HL-60/S4 (cell line): ENCODE measurements around the gene KCTD6.

Experiments
- in situ Hi-C: fragments of 300-500 bp; cut with MboI; formaldehyde crosslinking; loops from 2 replicates; pipeline ENCODE4 v1.14.3; 2022; ENCODE audit warnings: low sequenced_read_pairs

The KCTD6 gene

DNA sequence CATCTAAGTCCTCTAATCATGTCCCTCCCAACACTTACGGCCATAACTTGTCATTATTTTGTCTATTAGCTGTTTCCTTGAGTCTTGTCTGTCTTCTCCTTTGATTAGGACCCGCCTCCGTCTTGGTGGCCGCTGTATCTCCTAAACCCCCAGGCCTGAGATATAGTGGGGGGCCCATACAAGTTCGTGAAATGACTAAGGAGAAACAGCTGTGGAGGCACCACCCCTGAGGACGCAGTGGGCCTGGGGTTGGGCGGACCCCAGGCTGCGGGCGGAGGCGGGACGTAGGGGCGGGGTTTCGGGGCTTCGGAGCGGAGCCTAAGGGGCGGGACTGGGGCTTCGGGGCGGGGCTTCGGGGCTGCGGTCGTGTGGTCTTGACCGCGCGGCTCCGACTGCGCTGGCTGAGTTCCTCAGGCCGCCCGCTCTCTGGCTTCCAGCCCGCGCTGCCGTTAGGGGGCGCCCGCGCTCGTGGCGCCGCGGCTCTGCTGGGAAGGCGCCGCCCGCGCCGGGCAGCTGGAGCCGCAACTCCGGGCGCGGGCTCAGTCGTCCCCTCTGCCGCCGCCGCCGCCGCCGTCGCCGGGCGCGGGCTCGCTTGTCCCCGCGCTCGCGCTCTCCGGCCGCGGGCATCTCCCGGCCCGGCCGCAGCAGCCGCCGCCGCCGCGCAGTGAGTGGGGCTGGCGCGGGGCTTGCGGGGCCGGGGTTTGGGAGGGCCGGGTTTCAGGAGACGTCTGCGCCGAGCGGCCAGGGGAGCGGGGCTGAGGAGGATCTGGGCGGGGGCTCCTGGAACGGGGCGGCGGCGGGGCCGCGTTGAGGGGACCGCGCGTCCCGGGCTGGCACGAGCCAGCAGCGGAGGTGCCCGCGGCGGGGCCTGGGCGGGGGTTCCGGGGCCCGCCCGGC lies at the start of gene KCTD6:
KCTD6 (plus strand) TSS at position 591 of the 897 bp plus-strand sequence. CDS start 6,660 bp downstream, outside the sequence.
- in situ Hi-C loops: no loop called here

GRCh38 chr3:58452176-58452575 lies 39.7 kb upstream of the KCTD6 start:
- in situ Hi-C loops: no loop called here

DNA sequence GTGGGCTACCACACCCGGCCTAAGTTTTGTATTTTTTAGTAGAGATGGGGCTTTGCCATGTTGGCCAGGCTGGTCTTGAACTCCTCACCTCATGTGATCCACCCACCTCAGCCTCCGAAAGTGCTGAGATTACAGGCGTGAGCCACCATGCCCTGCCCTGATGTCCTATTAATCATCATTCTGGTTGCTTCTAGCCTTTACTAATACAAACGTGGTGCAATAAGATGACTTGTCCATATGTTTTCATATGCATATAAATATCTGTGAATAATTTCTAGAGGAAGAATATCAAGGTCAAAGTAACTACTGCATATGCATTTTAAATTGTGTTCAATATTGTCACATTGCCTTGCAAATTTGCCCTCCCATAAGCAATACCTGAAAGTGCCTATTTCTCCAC lies 32.7 kb upstream of the KCTD6 start:
- in situ Hi-C loops: no loop called here

GRCh38 chr3:58462829-58463180 lies 29.1 kb upstream of the KCTD6 start:
- in situ Hi-C loops: no loop called here

GRCh38 chr3:58463181-58463941 lies 28.5 kb upstream of the KCTD6 start:
- in situ Hi-C loops: no loop called here

- in situ Hi-C loops: no loop called here
These were observed 28.0 kb upstream of the KCTD6 start for GRCh38 chr3:58463942-58464271.

DNA sequence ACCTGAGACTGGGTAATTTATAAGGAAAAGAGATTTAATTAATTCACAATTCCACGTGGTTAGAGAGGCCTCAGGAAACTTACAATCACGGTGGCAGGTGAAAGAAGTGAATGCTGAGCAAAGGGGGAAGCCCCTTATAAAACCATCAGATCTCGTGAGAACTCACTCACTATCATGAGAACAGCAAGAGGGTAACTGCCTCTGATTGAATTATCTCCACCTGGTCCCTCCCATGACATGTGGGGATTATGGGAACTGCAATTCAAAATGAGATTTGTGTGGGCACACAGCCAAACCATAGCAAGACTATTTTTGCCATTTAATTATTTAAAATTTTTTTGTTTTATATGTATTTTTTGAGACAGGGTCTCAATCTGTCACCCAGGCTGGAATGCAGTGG lies 27.0 kb upstream of the KCTD6 start:
- in situ Hi-C loops: no loop called here

GRCh38 chr3:58466899-58467563 lies 24.9 kb upstream of the KCTD6 start:
- in situ Hi-C loops: no loop called here

- in situ Hi-C loops: no loop called here
These were observed 22.8 kb upstream of the KCTD6 start for GRCh38 chr3:58469096-58469495.

DNA sequence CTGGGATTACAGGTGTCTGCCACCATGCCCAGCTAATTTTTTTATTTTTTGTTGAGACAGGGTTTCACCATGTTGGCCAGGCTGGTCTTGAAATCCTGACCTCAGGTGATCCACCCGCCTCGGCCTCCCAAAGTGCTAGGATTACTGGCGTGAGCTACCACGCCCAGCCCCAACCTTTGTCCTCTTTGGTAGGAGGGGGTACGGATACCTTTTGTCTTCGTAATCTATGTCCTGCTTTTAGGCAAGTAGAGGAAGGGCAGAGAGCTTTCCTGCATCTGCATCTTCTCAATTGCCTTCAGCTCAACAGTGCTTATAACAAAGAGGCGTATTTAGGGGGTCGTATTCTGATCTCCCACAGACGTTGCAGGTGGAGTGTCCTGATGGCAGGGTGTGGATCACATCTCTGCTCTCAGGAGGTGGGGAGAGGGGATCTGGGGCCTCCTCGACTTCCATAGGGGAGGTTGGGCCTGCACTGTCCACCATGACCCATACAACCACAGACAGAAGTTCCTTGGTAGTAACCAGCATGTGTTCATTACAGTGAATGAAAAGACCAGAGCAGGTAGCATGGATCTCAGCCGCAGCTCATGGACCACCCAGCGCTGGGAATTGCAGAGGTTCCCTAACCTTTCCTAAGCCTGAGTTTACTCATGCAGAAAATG lies 21.4 kb upstream of the KCTD6 start:
- in situ Hi-C loops: no loop called here

DNA sequence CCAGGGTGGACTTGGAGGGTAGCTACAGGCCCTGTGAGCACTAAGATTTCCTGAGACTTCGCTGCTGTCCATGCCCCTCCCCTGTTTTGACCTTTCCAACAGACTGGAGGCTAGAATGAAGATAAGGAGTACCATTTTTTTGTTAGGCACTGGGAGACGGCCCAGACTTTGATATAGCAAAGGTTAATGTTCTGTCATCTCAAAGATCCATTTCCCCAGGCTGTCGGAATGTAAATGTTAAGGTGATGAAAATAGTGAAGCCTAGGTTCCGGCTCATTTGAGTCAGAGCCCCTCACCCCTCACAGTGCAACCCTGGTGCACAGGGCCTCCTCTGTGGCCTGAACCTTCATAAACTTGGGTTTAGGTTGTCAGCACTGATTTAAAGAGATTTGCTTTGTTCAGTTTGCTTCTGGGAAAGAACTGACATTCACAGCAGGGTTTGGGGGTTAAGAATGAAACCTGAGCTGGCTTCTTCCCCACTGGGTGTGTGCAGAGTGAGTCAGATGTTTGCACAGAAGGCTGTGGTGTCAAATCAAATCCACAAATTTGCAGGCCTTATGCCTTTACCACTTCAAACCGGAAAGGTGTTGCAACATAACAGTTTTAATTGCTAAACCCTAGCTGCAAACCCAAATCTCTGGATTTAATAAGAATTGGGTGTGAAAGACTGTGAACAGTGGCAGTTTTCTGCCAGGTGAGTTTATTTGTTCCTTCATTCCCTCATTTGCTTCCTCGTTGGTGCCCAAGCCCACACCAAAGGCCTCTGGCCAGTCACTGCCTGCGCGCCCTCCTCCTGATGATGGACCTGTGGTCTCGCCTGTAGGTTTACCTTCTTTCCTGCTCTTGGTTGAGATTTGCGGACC lies 20.6 kb upstream of the KCTD6 start:
- in situ Hi-C loops: no loop called here

- in situ Hi-C loops: no loop called here
These were observed 18.6 kb upstream of the KCTD6 start for GRCh38 chr3:58473275-58473674.

GRCh38 chr3:58474348-58474911 lies 17.5 kb upstream of the KCTD6 start:
- in situ Hi-C loops: no loop called here

DNA sequence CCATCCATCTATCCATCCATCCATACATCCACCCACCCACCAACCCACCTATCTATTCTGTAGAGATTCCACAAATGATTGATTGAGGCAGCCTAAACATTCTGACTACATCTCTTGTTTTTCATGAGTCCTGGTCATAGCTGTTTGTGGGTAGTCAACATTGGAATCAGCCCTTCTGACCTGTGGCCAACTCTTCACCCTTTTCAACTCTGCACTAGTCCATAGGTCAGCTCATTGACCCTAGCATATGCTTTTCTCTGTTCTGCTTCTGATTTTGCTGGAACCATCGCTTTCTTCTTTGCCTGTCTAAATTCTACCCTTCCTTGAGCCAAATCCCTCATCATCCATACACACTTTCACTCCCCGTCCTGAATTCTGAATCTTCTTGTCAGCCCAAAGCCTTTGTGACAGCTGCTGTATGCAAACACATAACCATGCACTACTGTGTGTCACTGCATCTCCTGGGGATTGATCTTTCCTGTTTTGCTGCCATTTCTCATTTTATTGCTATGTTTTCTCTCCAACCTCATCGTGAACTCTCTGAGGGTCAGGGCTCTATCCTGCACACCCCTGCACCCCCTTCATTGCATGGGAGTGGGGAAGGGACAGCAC lies 16.8 kb upstream of the KCTD6 start:
- in situ Hi-C loops: no loop called here

DNA sequence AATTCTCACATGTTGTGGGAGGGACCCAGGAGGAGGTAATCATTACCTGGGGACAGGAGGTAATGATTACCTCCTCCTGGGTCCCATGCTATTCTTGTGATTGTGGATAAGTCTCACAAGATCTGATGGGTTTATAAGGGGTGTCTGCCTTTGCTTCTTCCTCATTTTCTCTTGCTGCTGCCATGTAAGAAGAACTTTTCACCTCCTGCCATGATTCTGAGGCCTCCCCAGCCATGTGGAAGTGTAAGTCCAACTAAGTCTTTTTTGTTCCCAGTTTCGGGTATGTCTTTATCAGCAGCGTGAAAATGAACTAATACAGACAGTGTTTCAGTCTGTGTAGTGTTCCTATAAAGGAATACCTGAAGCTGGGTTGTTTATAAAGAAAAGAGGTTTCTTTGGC lies 13.1 kb upstream of the KCTD6 start:
- in situ Hi-C loops: no loop called here

DNA sequence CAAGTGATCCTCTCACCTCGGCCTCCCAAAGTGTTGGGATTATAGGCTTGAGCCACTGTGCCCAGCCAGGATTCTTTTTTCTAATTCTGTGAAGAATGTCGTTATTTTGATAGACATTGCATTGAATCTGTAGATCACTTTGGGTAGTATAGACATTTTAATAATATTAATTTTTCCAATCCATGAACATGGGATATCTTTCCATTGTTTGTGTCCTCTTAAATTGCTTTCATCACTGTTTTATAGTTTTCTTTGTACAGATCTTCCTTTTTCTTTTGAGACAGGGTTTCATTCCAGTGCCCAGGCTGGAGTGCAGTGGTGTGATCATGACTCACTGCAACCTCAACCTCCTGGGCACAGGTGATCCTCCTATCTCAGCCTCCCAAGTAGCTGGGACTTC lies 11.6 kb upstream of the KCTD6 start:
- in situ Hi-C loops: no loop called here

GRCh38 chr3:58482917-58483636 lies 8.8 kb upstream of the KCTD6 start:
- in situ Hi-C loops: no loop called here

DNA sequence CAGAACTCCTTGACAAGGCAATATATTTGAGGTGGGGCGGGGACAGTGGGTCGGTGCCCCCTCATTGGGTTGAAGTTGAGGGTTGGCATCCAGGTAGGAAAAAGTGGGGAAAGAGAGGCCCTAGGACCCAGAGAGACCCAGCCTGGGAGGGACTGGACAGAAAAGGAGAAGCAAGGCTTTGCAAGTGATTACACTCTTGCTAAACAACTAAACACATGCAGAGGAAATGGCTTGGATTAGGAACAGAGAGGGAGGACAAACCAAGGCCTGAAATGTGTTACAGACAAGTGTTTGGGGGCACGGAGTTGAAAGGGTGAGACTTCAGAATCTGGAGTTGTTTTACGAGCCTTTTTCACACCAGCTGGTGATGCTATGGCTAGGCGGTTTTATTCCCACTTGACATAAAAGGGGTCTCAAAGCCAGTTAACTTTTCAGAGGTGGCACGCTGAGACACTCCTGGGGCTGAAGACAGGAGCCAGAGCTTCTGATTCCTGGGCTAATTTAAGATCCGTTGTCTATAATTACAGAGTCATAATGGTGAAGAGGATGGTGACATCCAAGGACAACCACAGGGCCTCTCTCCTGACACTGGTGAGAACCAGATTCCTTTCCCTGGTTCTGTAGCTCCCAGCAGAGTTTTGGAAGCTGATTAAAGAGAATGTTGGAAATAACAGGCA lies 7.7 kb upstream of the KCTD6 start:
- in situ Hi-C loops: no loop called here
